Gastroesophageal sphincter (tissue), 4 donors: ENCODE results near the gene CCM2L. TPM values are rescaled to one million over a fixed set of nuclear protein-coding genes. Genes with fewer than 3 reads are reported as not detected.
A peak's percentile ranks its signal among the peaks of the same experiment; 100 is the strongest.

Experiments used
- ATAC-seq: fragments of 150-250 bp; one replicate; pipeline ENCODE4 v1.9.1; 2016; ENCODE audit warnings: mild to moderate bottlenecking, moderate library complexity
- H3K27ac ChIP-seq, 4 donors: fragments of 200-600 bp; sonication (generic) in 3 of 4; 1 replicate in 3 of 4; 2 replicates in 1 of 4; pipeline ENCODE4 v1.5.1; 2016 to 2019
- H3K27me3 ChIP-seq: fragments of 200-600 bp; sonication (generic); one replicate; pipeline ENCODE4 v1.5.1; 2019
- H3K36me3 ChIP-seq, 2 donors: fragments of 200-600 bp; sonication (generic); one replicate each; pipeline ENCODE4 v1.5.1; 2019; ENCODE audit warnings: control low read depth in 1 of 2
- H3K4me1 ChIP-seq, 3 donors: fragments of 200-600 bp; sonication (generic); 1 replicate in 2 of 3; 2 replicates in 1 of 3; pipeline ENCODE4 v1.5.1; 2016 to 2019; ENCODE audit warnings: control low read depth in 2 of 3
- H3K4me3 ChIP-seq, 2 donors: fragments of 200-600 bp; sonication (generic); one replicate each; pipeline ENCODE4 v1.5.1; 2019; ENCODE audit warnings: mild to moderate bottlenecking in 1 of 2, moderate library complexity in 1 of 2
- H3K9me3 ChIP-seq, 3 donors: fragments of 200-600 bp; sonication (generic); one replicate each; pipeline ENCODE4 v1.5.1; 2017 to 2019; ENCODE audit warnings: control low read depth in 2 of 3
- CTCF ChIP-seq, 4 experiments: fragments of 200-600 bp in 2 of 4; fragments of 450-650 bp in 2 of 4; sonication (generic) in 1 of 4; IDR thresholded peaks; one replicate each; pipeline ENCODE4 v1.5.1; 2017 to 2019; ENCODE audit warnings: antibody characterized with exemption in 4 of 4, mild to moderate bottlenecking in 2 of 4, moderate library complexity in 2 of 4
- EP300 ChIP-seq: sonication (generic); formaldehyde crosslinking; IDR thresholded peaks from one replicate; pipeline ENCODE4 v1.6.1; 2017; ENCODE audit warnings: antibody characterized with exemption, mild to moderate bottlenecking
- POLR2A ChIP-seq, 2 donors: fragments of 450-650 bp; IDR thresholded peaks; one replicate each; pipeline ENCODE4 v1.6.1; 2017; ENCODE audit warnings: antibody characterized with exemption in 2 of 2, mild to moderate bottlenecking in 2 of 2, moderate library complexity in 1 of 2
- POLR2AphosphoS5 ChIP-seq: sonication (generic); formaldehyde crosslinking; IDR thresholded peaks from one replicate; pipeline ENCODE4 v1.6.1; 2017; ENCODE audit warnings: antibody characterized with exemption
- WGBS, 2 donors: methylation state at CpG; one replicate each; pipeline ENCODE4 v1.1.5; 2018; ENCODE audit warnings: low coverage in 1 of 2; 5-methylcytosine and 5-hydroxymethylcytosine counted together
- total RNA-seq, 4 donors: library from RNA; depleted of rRNA; stranded (reverse); fragments of >200 nt; gene quantifications; one replicate each; pipeline ENCODE4 v1.1.0, GENCODE V29; 2016

The CCM2L gene
- total RNA-seq, 4 donors from 2014 or later, result 3.0 to 9.3 (median 5.6) TPM

DNA sequence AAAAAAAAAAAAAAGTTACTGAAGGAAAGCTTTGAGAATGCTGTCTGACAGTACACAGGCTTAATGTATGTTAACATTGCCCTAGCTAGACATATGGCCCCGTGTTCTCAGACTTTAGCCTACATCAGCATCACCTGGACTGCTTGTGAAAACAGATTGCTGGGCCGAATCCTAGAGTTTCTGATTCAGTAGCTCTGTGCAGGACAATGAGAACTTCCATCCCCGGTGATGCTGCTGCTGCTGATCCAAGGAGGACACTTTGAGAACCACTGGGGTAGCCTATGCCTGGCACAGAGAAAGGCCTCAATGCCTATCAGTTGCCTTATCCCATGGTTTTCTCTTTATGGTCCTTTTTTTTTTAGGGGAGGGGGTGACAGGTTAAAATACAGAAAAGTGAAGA, 43.4 kb downstream of the CCM2L start:
- Histone ChIP-seq H3K9me3 (no peaks in the 10 kb centered on the region), H3K4me1 (peaks cover 0 to 21% (median 6%) of the 10 kb centered on the region in 3 donors), H3K4me3 (no peak overlapping the region), H3K36me3 (no peaks in the 10 kb centered on the region), H3K27me3 (peaks cover 91% of the 10 kb centered on the region), H3K27ac (no peak overlapping the region)
- 73 to 76% methylated on average over 3 of the region's 3 CpGs for WGBS, 2 donors
- ATAC-seq, result no peak
- TF ChIP-seq POLR2A (IDR thresholded peaks at IDR 0.05) (no peak), POLR2AphosphoS5 (no peak), EP300 (no peak)

- 62 to 69% methylated on average over 2 to 9 of the region's 10 CpGs for WGBS, 2 donors
- peaks cover 88% of the 10 kb centered on the region for H3K27me3 ChIP-seq
- H3K36me3 ChIP-seq, result no peaks in the 10 kb centered on the region
- no peak for ATAC-seq
- peaks cover 0 to 12% (median 6%) of the 10 kb centered on the region in 3 donors for H3K4me1 ChIP-seq
- no peak overlapping the region for H3K27ac ChIP-seq
- H3K4me3 ChIP-seq, result no peak overlapping the region
- TF ChIP-seq POLR2AphosphoS5 (no peak), EP300 (no peak), CTCF (IDR thresholded peaks at IDR 0.05) (no peak), POLR2A (IDR thresholded peaks at IDR 0.05) (no peak)
- no peaks in the 10 kb centered on the region for H3K9me3 ChIP-seq
Measured at GRCh38 chr20:32056708-32057483, 46.7 kb downstream of the CCM2L start.

- TF ChIP-seq EP300, result no peak
- no peak for TF ChIP-seq POLR2AphosphoS5
- no peak for TF ChIP-seq CTCF (IDR thresholded peaks at IDR 0.05)
- TF ChIP-seq POLR2A (IDR thresholded peaks at IDR 0.05), result no peak
- peaks cover 0 to 4% (median 0%) of the 10 kb centered on the region in 3 donors for H3K4me1 ChIP-seq
- no peaks in the 10 kb centered on the region for H3K36me3 ChIP-seq
- ATAC-seq, result no peak
- 64% methylated on average over 8 of the region's 8 CpGs; no CpG with 5 or more reads in 1 of the 2 donors for WGBS, 2 donors
- H3K27me3 ChIP-seq, result peaks cover 81% of the 10 kb centered on the region
- no peak overlapping the region for H3K4me3 ChIP-seq
- no peak overlapping the region for H3K27ac ChIP-seq
- no peaks in the 10 kb centered on the region for H3K9me3 ChIP-seq
Measured at GRCh38 chr20:32057656-32058184, 47.5 kb downstream of the CCM2L start.

GRCh38 chr20:32059189-32059588, 49.0 kb downstream of the CCM2L start:
- Histone ChIP-seq H3K27me3 (peaks cover 79% of the 10 kb centered on the region), H3K9me3 (no peaks in the 10 kb centered on the region), H3K4me3 (no peak overlapping the region), H3K4me1 (no peaks in the 10 kb centered on the region), H3K36me3 (no peaks in the 10 kb centered on the region), H3K27ac (no peak overlapping the region)
- WGBS, 2 donors, result no CpG with 5 or more reads among the region's 1 CpG
- TF ChIP-seq CTCF (IDR thresholded peaks at IDR 0.05) (no peak), EP300 (no peak), POLR2AphosphoS5 (no peak), POLR2A (IDR thresholded peaks at IDR 0.05) (no peak)
- ATAC-seq, result no peak

DNA sequence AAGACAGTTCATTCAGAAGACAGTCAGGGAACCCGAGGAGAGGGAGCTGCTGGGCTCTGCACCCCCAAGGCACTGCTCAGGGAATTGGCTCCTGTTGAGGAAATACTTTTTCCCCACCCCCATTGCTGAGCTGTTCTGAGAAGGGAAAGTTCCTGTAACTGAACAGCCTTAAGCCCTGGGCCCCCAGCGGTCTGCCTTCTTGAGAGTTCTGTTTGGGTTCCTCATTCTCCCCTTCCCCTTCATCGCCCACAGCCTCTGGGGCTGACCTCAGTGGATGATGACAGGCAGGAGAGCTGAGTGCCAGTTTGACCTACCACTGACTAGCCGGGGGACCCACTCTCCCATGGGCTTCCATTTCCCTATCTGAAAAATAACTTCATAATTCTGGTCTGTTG, 52.5 kb downstream of the CCM2L start:
- TF ChIP-seq CTCF (IDR thresholded peaks at IDR 0.05), result no peak
- no peak for TF ChIP-seq POLR2A (IDR thresholded peaks at IDR 0.05)
- TF ChIP-seq EP300, result no peak
- no peak for TF ChIP-seq POLR2AphosphoS5
- no peaks in the 10 kb centered on the region for H3K9me3 ChIP-seq
- ATAC-seq, result peak; percentile 55
- no peaks in the 10 kb centered on the region for H3K4me1 ChIP-seq
- H3K27ac ChIP-seq, result no peak overlapping the region
- H3K27me3 ChIP-seq, result peaks cover 61% of the 10 kb centered on the region
- H3K36me3 ChIP-seq, result no peaks in the 10 kb centered on the region
- H3K4me3 ChIP-seq, result no peak overlapping the region
- WGBS, 2 donors, result 53 to 80% methylated on average over 1 to 4 of the region's 4 CpGs
